Sigmoid colon (tissue), 4 donors: ENCODE measurements around the gene ATP2B2.

Source experiments
- EP300 ChIP-seq, 4 donors: sonication (generic); formaldehyde crosslinking; IDR thresholded peaks; one replicate each; pipeline ENCODE4 v1.6.1; 2017; ENCODE audit warnings: antibody characterized with exemption in 4 of 4
- POLR2A ChIP-seq, 2 donors: fragments of 450-650 bp; IDR thresholded peaks; one replicate each; pipeline ENCODE4 v1.6.1; 2016; ENCODE audit warnings: antibody characterized with exemption in 2 of 2, mild to moderate bottlenecking in 2 of 2, moderate library complexity in 2 of 2
- TF ChIP-seq, protein P1 (sequence below), 4 experiments: fragments of 450-650 bp in 3 of 4; fragments of 200-600 bp in 1 of 4; IDR thresholded peaks; one replicate each; pipeline ENCODE4 v1.5.1; 2016 to 2019; ENCODE audit warnings: antibody characterized with exemption in 4 of 4, mild to moderate bottlenecking in 3 of 4, moderate library complexity in 2 of 4

- TF ChIP-seq, protein P1, sequence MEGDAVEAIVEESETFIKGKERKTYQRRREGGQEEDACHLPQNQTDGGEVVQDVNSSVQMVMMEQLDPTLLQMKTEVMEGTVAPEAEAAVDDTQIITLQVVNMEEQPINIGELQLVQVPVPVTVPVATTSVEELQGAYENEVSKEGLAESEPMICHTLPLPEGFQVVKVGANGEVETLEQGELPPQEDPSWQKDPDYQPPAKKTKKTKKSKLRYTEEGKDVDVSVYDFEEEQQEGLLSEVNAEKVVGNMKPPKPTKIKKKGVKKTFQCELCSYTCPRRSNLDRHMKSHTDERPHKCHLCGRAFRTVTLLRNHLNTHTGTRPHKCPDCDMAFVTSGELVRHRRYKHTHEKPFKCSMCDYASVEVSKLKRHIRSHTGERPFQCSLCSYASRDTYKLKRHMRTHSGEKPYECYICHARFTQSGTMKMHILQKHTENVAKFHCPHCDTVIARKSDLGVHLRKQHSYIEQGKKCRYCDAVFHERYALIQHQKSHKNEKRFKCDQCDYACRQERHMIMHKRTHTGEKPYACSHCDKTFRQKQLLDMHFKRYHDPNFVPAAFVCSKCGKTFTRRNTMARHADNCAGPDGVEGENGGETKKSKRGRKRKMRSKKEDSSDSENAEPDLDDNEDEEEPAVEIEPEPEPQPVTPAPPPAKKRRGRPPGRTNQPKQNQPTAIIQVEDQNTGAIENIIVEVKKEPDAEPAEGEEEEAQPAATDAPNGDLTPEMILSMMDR (IDR thresholded peaks at IDR 0.05) = no peak
- TF ChIP-seq POLR2A (IDR thresholded peaks at IDR 0.05) = no peak
- TF ChIP-seq EP300 (IDR thresholded peaks at IDR 0.05) = no peak
Measured at GRCh38 chr3:10378742-10379141, 126.6 kb downstream of the ATP2B2 start.
